ACC112 (cell line): ENCODE measurements around the gene DOCK3.
"Not testable (repeated sequence)": the region's sequence is repeated elsewhere in the genome, so short reads cannot be mapped to it uniquely, and the experiment has no call there.

Experiments
- H2AFZ ChIP-seq: fragments of 200-600 bp; sonication (generic); one replicate; pipeline ENCODE4 v1.6.0; 2017; ENCODE audit warnings: antibody characterized with exemption, low read length; ENCODE audit not compliant: unreplicated experiment
- H3K27ac ChIP-seq: fragments of 200-600 bp; sonication (generic); 2 replicates; pipeline ENCODE4 v1.5.1; 2014; ENCODE audit warnings: low read depth, mild to moderate bottlenecking, antibody characterized with exemption, low read length, moderate library complexity
- H3K27me3 ChIP-seq: fragments of 200-600 bp; sonication (generic); 2 replicates; pipeline ENCODE4 v1.6.1; 2014; ENCODE audit warnings: mild to moderate bottlenecking, antibody characterized with exemption, low read length, moderate library complexity, mixed read lengths; ENCODE audit not compliant: insufficient read depth
- H3K36me3 ChIP-seq: fragments of 200-600 bp; sonication (generic); 2 replicates; pipeline ENCODE4 v1.6.1; 2016; ENCODE audit warnings: mild to moderate bottlenecking, antibody characterized with exemption, low read length, moderate library complexity, mixed read lengths; ENCODE audit not compliant: insufficient read depth
- H3K4me1 ChIP-seq: fragments of 200-600 bp; sonication (generic); one replicate; pipeline ENCODE4 v1.6.1; 2016; ENCODE audit warnings: low read length, mixed read lengths; ENCODE audit not compliant: insufficient read depth, unreplicated experiment, control insufficient read depth
- H3K4me3 ChIP-seq: fragments of 200-600 bp; sonication (generic); 2 replicates; pipeline ENCODE4 v1.5.1; 2014; ENCODE audit warnings: mild to moderate bottlenecking, low read depth, low read length
- H3K79me2 ChIP-seq: fragments of 200-600 bp; sonication (generic); one replicate; pipeline ENCODE4 v1.6.0; 2016; ENCODE audit warnings: low read length; ENCODE audit not compliant: control insufficient read depth, unreplicated experiment, insufficient read depth

DOCK3 gene

GRCh38 chr3:51141573-51141972 is 466.8 kb downstream of the DOCK3 start:
- Histone ChIP-seq H3K27ac (no peak overlapping the region), H3K27me3 (peaks cover 15% of the 10 kb centered on the region; the same call in 1 of the 2 replicates)

GRCh38 chr3:51145811-51146585 is 471.3 kb downstream of the DOCK3 start:
- peaks cover 15% of the 10 kb centered on the region; the same call in 1 of the 2 replicates for H3K27me3 ChIP-seq
- H3K4me1 ChIP-seq = no peaks in the 10 kb centered on the region
- H3K4me3 ChIP-seq = no peak overlapping the region
- no peaks in the 10 kb centered on the region for H3K79me2 ChIP-seq
- no peak overlapping the region for H3K27ac ChIP-seq
- H2AFZ ChIP-seq = no peak overlapping the region
- H3K36me3 ChIP-seq = no peaks in the 10 kb centered on the region

More at GRCh38 chr3:51141573-51141972, 466.8 kb downstream of the DOCK3 start:
- Histone ChIP-seq H3K79me2 (no peaks in the 10 kb centered on the region), H3K4me1 (no peaks in the 10 kb centered on the region), H2AFZ (no peak overlapping the region), H3K4me3 (no peak overlapping the region), H3K36me3 (no peaks in the 10 kb centered on the region)

DNA sequence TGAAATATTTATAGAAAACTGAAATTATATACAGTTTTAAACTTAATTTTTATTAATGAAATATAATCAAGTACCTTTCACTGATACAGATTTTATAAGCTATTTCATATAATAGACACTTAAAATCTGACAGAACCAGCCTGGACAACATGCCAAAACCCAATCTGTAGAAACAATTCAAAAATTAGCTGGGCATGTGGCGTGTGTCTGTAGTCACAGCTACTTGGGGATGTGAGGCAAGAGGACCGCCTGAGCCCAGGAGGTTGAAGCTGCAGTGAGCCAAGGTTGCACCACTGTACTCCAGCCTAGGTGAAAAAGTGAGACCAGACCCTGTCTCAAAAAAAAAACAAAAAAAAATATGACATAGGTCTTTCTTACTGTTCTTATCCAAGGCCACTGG is 472.1 kb downstream of the DOCK3 start:
- Histone ChIP-seq H2AFZ (no peak overlapping the region), H3K4me3 (no peak overlapping the region), H3K79me2 (no peaks in the 10 kb centered on the region), H3K27me3 (peaks cover 15% of the 10 kb centered on the region; the same call in 1 of the 2 replicates), H3K4me1 (no peaks in the 10 kb centered on the region), H3K27ac (no peak overlapping the region), H3K36me3 (no peaks in the 10 kb centered on the region)

DNA sequence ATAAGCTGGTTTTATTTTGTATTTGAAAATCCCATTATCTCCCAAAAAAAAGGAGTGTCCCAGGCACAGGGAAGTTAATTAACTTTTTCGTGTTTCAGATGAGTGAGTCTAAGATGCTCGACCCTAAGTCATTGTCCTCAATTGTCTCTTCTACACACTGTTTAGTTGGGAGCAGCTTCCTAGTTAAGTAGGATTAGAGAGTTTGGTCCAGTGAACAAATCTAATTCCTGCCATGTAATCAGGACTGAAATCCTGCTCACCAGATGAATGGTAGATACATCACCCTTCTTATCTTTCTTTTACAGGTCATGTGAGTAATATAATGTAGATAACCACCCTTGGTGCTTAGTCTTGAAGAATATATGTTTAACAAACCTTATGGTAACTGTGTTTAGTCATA is 481.4 kb downstream of the DOCK3 start:
- Histone ChIP-seq H3K36me3 (no peaks in the 10 kb centered on the region), H3K4me1 (no peaks in the 10 kb centered on the region), H3K4me3 (no peak overlapping the region), H2AFZ (no peak overlapping the region), H3K27me3 (peaks cover 12% of the 10 kb centered on the region; the same call in 1 of the 2 replicates), H3K79me2 (no peaks in the 10 kb centered on the region), H3K27ac (no peak overlapping the region)

- Histone ChIP-seq H3K79me2 (no peaks in the 10 kb centered on the region), H3K4me3 (no peak overlapping the region), H2AFZ (no peak overlapping the region), H3K27me3 (no peaks in the 10 kb centered on the region; the same call in 1 of the 2 replicates), H3K4me1 (no peaks in the 10 kb centered on the region), H3K36me3 (no peaks in the 10 kb centered on the region), H3K27ac (no peak overlapping the region)
Measured at GRCh38 chr3:51163051-51163450, 488.3 kb downstream of the DOCK3 start.

DNA sequence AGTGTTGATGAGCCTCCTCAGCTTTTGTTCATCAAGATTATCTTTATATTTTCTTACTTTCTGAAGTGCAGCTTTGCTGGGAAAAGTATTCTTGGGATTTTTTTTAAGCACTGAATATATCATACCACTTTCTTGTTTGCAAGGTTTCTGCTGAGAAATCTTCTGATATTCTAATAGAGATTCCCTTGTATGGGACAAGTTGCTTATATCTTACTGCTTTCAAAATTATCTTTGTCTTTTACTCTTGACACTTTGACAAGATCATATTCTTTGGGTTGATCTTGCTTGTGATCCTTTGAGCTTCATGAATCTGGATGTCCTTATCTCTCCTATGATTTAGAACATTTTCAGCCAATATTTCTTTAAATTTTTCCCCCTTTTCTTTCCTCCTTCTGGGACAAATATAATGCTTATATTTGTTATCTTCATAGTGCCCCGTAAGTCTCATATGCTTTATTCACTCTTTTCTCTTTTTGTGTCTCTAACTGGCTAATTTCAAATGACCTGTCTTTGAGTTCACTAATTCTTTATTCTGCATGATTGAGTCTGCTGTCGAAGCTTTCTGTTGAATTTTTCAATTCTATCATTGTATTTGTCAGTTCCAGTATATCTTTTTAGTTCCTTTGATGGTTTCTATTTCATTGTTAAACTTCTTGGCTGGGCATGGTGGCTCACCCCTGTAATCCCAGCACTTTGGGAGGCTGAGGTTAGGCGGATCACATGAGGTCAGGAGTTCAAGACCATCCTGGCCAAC is 499.0 kb downstream of the DOCK3 start:
- H3K36me3 ChIP-seq = no peaks in the 10 kb centered on the region
- H3K4me1 ChIP-seq = no peaks in the 10 kb centered on the region
- H3K4me3 ChIP-seq = no peak overlapping the region
- no peaks in the 10 kb centered on the region for H3K27me3 ChIP-seq
- H3K27ac ChIP-seq = no peak overlapping the region
- H2AFZ ChIP-seq = no peak overlapping the region
- H3K79me2 ChIP-seq = no peaks in the 10 kb centered on the region

GRCh38 chr3:51176923-51177322 is 502.2 kb downstream of the DOCK3 start:
- Histone ChIP-seq H3K4me1 (no peaks in the 10 kb centered on the region), H3K4me3 (no peak overlapping the region), H3K79me2 (no peaks in the 10 kb centered on the region), H3K36me3 (no peaks in the 10 kb centered on the region), H3K27me3 (no peaks in the 10 kb centered on the region), H3K27ac (no peak overlapping the region), H2AFZ (no peak overlapping the region)

- not testable (repeated sequence) for H2AFZ ChIP-seq, H3K79me2 ChIP-seq, H3K27ac ChIP-seq, H3K4me1 ChIP-seq, H3K4me3 ChIP-seq, H3K36me3 ChIP-seq, H3K27me3 ChIP-seq
Measured at GRCh38 chr3:51186446-51186845, 511.7 kb downstream of the DOCK3 start.

DNA sequence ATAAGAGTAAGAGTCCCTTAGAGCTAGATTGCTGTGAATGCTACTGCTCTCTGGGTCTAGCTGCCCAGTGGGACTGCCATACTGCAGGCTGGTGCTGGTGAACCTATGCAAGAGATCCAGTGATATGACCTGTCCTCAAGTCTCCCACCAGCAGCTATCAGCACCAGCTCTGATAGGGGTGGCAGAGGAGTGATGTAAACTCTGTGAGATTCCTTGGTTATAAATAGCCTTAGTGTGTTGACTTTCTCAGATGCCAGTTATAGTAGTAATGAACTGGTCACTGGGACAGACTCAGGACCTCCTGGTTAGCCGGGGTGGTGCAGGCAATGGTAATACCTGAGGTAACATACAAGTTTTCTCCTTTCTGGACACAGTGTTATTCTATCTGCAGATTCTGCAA is 515.5 kb downstream of the DOCK3 start:
- Histone ChIP-seq H2AFZ (no peak overlapping the region), H3K36me3 (no peaks in the 10 kb centered on the region), H3K4me3 (no peak overlapping the region), H3K4me1 (no peaks in the 10 kb centered on the region), H3K79me2 (no peaks in the 10 kb centered on the region), H3K27ac (no peak overlapping the region), H3K27me3 (peaks cover 9% of the 10 kb centered on the region)

DNA sequence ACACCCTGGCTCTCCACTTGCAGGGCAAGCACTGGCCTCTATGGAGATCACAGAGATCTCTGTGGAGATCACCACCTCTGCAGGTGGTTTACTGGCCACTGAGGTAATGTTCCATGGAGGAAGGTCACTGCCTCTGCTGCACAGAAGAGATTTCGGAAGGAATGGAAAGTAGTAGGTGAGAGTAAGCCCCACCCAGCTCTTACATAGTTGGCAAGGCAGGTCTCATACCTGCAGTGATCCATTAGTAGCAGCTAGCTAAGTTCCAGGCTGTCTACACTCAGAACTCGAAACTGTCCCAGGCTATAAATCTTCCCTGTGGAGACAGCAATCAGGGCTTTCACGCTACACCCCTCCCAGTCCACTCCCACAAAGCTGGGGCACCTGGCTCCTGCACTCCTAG is 516.1 kb downstream of the DOCK3 start:
- Histone ChIP-seq H3K27ac (no peak overlapping the region), H3K79me2 (no peaks in the 10 kb centered on the region), H3K27me3 (peaks cover 9% of the 10 kb centered on the region), H3K4me1 (no peaks in the 10 kb centered on the region), H3K4me3 (no peak overlapping the region), H3K36me3 (no peaks in the 10 kb centered on the region), H2AFZ (no peak overlapping the region)

GRCh38 chr3:51191768-51192167 is 517.0 kb downstream of the DOCK3 start:
- Histone ChIP-seq H3K27ac (no peak overlapping the region), H2AFZ (no peak overlapping the region), H3K4me1 (no peaks in the 10 kb centered on the region), H3K36me3 (no peaks in the 10 kb centered on the region), H3K79me2 (no peaks in the 10 kb centered on the region), H3K4me3 (no peak overlapping the region), H3K27me3 (peaks cover 9% of the 10 kb centered on the region)
